Lung (tissue), 16 donors: Measurements from ENCODE around the gene HMGCLL1. TPM values are rescaled to one million over a fixed set of nuclear protein-coding genes. Genes with fewer than 3 reads are reported as not detected.

Experiments
- ATAC-seq: fragments of 200-7000 bp; cut with Tn5 transposase; one replicate; pipeline ENCODE4 v1.9.1; 2020; ENCODE audit warnings: moderate number of reproducible peaks; ENCODE audit not compliant: insufficient read depth, low FRiP score
- DNase-seq, 3 donors: peaks; one replicate each; pipeline ENCODE4 v3.0.0-alpha.2; 2013 to 2017
- H3K27ac ChIP-seq, 2 donors: one replicate each; pipeline ENCODE4 v1.5.1; 2013; ENCODE audit warnings: mild to moderate bottlenecking in 2 of 2, moderate library complexity in 2 of 2, control low read depth in 1 of 2, inconsistent platforms in 1 of 2, low read depth in 1 of 2, low read length in 1 of 2
- H3K27me3 ChIP-seq, 3 donors: one replicate each; pipeline ENCODE4 v1.5.1; 2013; ENCODE audit warnings: low read length in 2 of 3; ENCODE audit not compliant: control insufficient read depth in 3 of 3, insufficient read depth in 3 of 3
- H3K36me3 ChIP-seq, 4 donors: one replicate each; pipeline ENCODE4 v1.5.1; 2013; ENCODE audit warnings: low read length in 4 of 4, mild to moderate bottlenecking in 1 of 4, moderate library complexity in 1 of 4; ENCODE audit not compliant: control insufficient read depth in 4 of 4, insufficient read depth in 4 of 4
- H3K4me1 ChIP-seq, 5 donors: one replicate each; pipeline ENCODE4 v1.5.1; 2013; ENCODE audit warnings: low read length in 5 of 5, mild to moderate bottlenecking in 2 of 5, moderate library complexity in 1 of 5; ENCODE audit not compliant: control insufficient read depth in 5 of 5, insufficient read depth in 5 of 5
- H3K4me3 ChIP-seq: one replicate; pipeline ENCODE4 v1.5.1; 2013; ENCODE audit warnings: mild to moderate bottlenecking, control low read depth, moderate library complexity
- H3K9ac ChIP-seq, 2 donors: one replicate each; pipeline ENCODE4 v1.5.1; 2013; ENCODE audit warnings: low read length in 2 of 2, control low read depth in 1 of 2; ENCODE audit not compliant: insufficient read depth in 1 of 2
- H3K9me3 ChIP-seq, 4 donors: one replicate each; pipeline ENCODE4 v1.5.1; 2013; ENCODE audit warnings: low read length in 3 of 4, mild to moderate bottlenecking in 1 of 4, moderate library complexity in 1 of 4; ENCODE audit not compliant: control insufficient read depth in 4 of 4, insufficient read depth in 3 of 4
- WGBS, 2 donors: extraction: QIAGEN DNeasy Blood & Tissue Kit; methylation state at CpG; one replicate each; pipeline ENCODE4 v1.1.7; 2013; 5-methylcytosine and 5-hydroxymethylcytosine counted together
- long read RNA-seq, 5 donors: transcript quantifications; one replicate each; lab custom pipeline, GENCODE V29; 2026
- polyA plus RNA-seq, 2 donors: library from polyadenylated mRNA; stranded (reverse); fragments of 200-250 nt; gene quantifications; one replicate each; pipeline ENCODE4 v1.2.1, GENCODE V29; 2013
- total RNA-seq, 2 donors: library from RNA; depleted of rRNA in 1 of 2; stranded (reverse); fragments of >200 nt in 1 of 2; gene quantifications; one replicate each; pipeline ENCODE4 v1.2.1, GENCODE V29; 2014 to 2021
- TF ChIP-seq, protein P1 (sequence below): IDR thresholded peaks from 2 replicates; pipeline ENCODE4 v1.5.1; 2012; ENCODE audit warnings: mild to moderate bottlenecking; ENCODE audit errors: control extremely low read depth, extremely low read depth
- donor health status: control.
- donor health status: control.
- donor health status: Bipolar disorder and iron deficiency.
- donor health status: healthy.
- donor health status: DM: yes; HTN: yes; CAD: no.

Gene HMGCLL1
- 10 to 100 TPM in 1 of 2 donors, 1 to 10 TPM in 1; 3.6 to 14.8 TPM for total RNA-seq
- under 1 TPM; 0.26 to 0.51 TPM for polyA plus RNA-seq
- long read RNA-seq, donor 1, partial matches to known transcripts = 0 of 4 reads
- long read RNA-seq, donor 1, other reads (novel, unspliced or antisense) = 0 of 4 reads
- long read RNA-seq, donor 2 = 0 reads
- long read RNA-seq, donor 3 = 0 reads
- long read RNA-seq, donor 4 = 0 reads
- long read RNA-seq, donor 5, partial matches to known transcripts = 0 of 3 reads
- long read RNA-seq, donor 5, other reads (novel, unspliced or antisense) = 0 of 3 reads

DNA sequence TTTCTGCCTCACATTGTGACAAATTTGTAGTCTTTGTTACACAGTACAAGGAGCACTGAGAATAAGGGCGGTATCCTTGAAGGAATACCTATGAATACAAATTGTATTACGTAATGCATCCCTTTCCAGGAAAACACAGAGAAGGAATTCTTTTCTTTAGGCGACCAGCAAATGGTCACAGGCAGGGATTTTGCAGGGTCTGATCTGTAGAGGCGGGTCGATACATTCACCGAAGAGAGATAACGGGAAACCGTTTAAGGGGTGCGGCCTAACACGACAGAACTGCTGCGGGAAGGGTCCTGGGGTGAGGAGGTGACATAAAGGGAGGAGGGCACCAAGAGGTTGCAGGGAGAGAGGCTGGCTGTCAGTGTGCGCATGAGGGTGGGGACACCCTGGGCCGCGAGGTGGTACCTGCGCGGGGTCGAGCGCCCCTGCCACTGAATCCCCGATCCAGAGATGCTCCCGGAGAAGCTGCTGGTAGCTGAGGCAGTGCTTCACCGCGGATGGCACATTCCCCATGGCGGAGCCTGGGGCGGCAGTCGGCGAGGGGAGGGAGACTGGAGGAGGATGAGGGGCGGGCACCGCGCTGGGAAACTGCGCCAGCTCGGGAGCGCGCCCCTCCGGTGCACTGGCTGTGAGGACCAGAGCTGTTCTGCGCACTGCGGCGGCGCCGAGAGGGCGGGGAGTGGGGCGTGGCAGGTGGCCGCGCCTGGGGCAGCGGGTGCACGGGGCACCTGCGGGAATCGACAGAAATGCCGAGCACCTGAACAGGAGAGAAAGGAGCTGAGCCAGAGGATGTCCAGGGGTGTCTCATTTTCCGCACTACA is at the start of gene HMGCLL1:
HMGCLL1 (minus strand) TSS at position 656 of the 827 bp plus-strand sequence; CDS start at position 519, 137 bp downstream.
- 4 to 6% methylated on average over 45 to 49 of the region's 49 CpGs for WGBS, 2 donors
- H3K27me3 ChIP-seq = no peaks in the 10 kb centered on the region
- peak within 1 kb of the TSS in 1 of 2 donors; percentile 61 for H3K27ac ChIP-seq
- H3K9ac ChIP-seq = peak within 1 kb of the TSS; percentile 59 to 70
- H3K4me1 ChIP-seq = peaks cover 0 to 5% (median 4%) of the 10 kb centered on the region in 5 donors
- H3K36me3 ChIP-seq = no peaks in the 10 kb centered on the region
- TF ChIP-seq, protein P1, sequence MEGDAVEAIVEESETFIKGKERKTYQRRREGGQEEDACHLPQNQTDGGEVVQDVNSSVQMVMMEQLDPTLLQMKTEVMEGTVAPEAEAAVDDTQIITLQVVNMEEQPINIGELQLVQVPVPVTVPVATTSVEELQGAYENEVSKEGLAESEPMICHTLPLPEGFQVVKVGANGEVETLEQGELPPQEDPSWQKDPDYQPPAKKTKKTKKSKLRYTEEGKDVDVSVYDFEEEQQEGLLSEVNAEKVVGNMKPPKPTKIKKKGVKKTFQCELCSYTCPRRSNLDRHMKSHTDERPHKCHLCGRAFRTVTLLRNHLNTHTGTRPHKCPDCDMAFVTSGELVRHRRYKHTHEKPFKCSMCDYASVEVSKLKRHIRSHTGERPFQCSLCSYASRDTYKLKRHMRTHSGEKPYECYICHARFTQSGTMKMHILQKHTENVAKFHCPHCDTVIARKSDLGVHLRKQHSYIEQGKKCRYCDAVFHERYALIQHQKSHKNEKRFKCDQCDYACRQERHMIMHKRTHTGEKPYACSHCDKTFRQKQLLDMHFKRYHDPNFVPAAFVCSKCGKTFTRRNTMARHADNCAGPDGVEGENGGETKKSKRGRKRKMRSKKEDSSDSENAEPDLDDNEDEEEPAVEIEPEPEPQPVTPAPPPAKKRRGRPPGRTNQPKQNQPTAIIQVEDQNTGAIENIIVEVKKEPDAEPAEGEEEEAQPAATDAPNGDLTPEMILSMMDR = no peak
- peaks cover 0 to 4% (median under 1%) of the 10 kb centered on the region in 4 donors for H3K9me3 ChIP-seq
- ATAC-seq (peak; percentile 89), DNase-seq (peak; percentile 78 to 88 (median 79))
- peak within 1 kb of the TSS; percentile 15 for H3K4me3 ChIP-seq

DNA sequence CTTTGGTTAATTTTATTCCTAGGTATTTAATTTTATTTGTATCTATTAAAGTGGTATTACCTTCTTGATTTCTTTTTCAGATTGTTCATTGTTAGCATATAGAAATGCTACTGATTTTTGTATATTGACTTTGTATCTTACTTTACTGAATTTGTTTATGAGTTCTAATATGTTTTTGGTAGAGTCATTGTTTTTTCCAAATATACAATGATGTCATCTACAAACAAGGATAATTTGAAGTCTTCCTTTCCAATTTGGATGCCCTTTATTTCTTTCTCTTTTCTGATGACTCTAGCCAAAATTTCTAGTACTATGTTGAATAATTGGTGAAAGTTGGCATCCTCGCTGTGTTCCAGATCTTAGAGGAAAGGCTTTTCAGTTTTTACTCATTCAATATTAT is 43.0 kb upstream of the HMGCLL1 start:
- Histone ChIP-seq H3K36me3 (no peaks in the 10 kb centered on the region), H3K27ac (no peak overlapping the region), H3K27me3 (no peaks in the 10 kb centered on the region), H3K4me1 (no peaks in the 10 kb centered on the region), H3K9ac (no peak overlapping the region), H3K4me3 (no peak overlapping the region), H3K9me3 (peaks cover 0 to 3% (median 0%) of the 10 kb centered on the region in 4 donors)
- DNase-seq (no peak), ATAC-seq (no peak)
- TF ChIP-seq, protein P1 = no peak
- WGBS, 2 donors = 86 to 89% methylated on average over 1 of the region's 1 CpG

DNA sequence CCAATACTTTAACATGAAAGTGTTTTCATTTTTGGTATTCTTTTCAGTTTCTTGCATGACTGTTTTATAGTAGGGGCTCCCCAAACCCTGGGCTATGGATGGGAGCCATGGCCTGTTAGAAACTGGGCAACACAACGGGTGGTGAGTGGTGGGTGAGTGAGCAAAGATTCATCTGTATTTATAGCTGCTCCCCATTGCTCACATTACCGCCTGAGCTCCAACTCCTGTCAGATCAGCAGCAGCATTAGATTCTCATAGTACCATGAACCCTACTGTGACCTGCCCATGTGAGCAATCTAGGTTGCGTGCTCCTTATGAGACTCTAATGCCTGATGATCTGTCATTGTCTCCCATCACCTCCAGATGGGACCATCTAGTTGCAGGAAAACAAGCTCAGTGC is 42.3 kb upstream of the HMGCLL1 start:
- no peaks in the 10 kb centered on the region for H3K27me3 ChIP-seq
- no peak for DNase-seq
- no peaks in the 10 kb centered on the region for H3K4me1 ChIP-seq
- H3K27ac ChIP-seq = no peak overlapping the region
- ATAC-seq = no peak
- H3K9me3 ChIP-seq = peaks cover 0 to 3% (median 0%) of the 10 kb centered on the region in 4 donors
- H3K4me3 ChIP-seq = no peak overlapping the region
- TF ChIP-seq, protein P1 = no peak
- H3K9ac ChIP-seq = no peak overlapping the region
- H3K36me3 ChIP-seq = no peaks in the 10 kb centered on the region
- WGBS, 2 donors = 92 to 95% methylated on average over 3 of the region's 3 CpGs
